IMR-90 (cell line): ENCODE data around the gene GABBR2. TPM values are rescaled to one million over a fixed set of nuclear protein-coding genes. Genes with fewer than 3 reads are reported as not detected.

ENCODE experiments used
- ATAC-seq: fragments of 200-7000 bp; cut with Tn5 transposase; 2 replicates; pipeline ENCODE4 v1.9.1; 2020; ENCODE audit warnings: low read depth, mild to moderate bottlenecking, moderate library complexity
- BruUV-seq: library from RNA; stranded (reverse); fragments of 400-500 nt; replicated peaks from 2 replicates; lab custom pipeline; 2021; lab: Mats Ljungman, UMichigan
- CTCF ChIA-PET: fragments of 300-600 bp; formaldehyde crosslinking; extraction: SDS; loops from one replicate; lab custom pipeline; 2021; ENCODE audit warnings: antibody characterized with exemption; lab: Yijun Ruan, JAX
- POLR2A ChIA-PET: fragments of 300-600 bp; sonication (Branson Sonifier 250); formaldehyde crosslinking; loops from one replicate; lab custom pipeline; 2022; ENCODE audit warnings: antibody characterized with exemption; ENCODE audit not compliant: unreplicated experiment; lab: Charles Lee
- DNase-seq: peaks from one replicate; pipeline ENCODE4 v3.0.0; 2013
- H2AFZ ChIP-seq: replicated peaks from 2 replicates; pipeline ENCODE3; 2013; ENCODE audit warnings: low read length, mild to moderate bottlenecking; ENCODE audit not compliant: poor library complexity
- H2AK5ac ChIP-seq: 2 replicates; pipeline ENCODE4 v1.6.1; 2013; ENCODE audit warnings: low read depth, low read length, inconsistent platforms
- H2AK9ac ChIP-seq: replicated peaks from 2 replicates; pipeline ENCODE3; 2013; ENCODE audit warnings: mild to moderate bottlenecking, low read depth, low read length, moderate library complexity; ENCODE audit not compliant: poor library complexity
- H2BK120ac ChIP-seq: 2 replicates; pipeline ENCODE4 v1.6.1; 2013; ENCODE audit warnings: low read depth, low read length, inconsistent platforms
- H2BK15ac ChIP-seq: 3 replicates; pipeline ENCODE4 v1.6.1; 2013; ENCODE audit warnings: low read depth, low read length, inconsistent platforms
- H2BK20ac ChIP-seq: 2 replicates; pipeline ENCODE4 v1.6.1; 2013; ENCODE audit warnings: low read depth, mild to moderate bottlenecking, inconsistent platforms, low read length, moderate library complexity
- H2BK5ac ChIP-seq: 2 replicates; pipeline ENCODE4 v1.6.1; 2013; ENCODE audit warnings: mild to moderate bottlenecking, low read depth, low read length, inconsistent platforms; ENCODE audit not compliant: poor library complexity, severe bottlenecking
- H3K14ac ChIP-seq: replicated peaks from 2 replicates; pipeline ENCODE4 v1.6.1; 2013; ENCODE audit warnings: low read depth, low read length, inconsistent platforms
- H3K18ac ChIP-seq: 2 replicates; pipeline ENCODE4 v1.6.1; 2013; ENCODE audit warnings: low read depth, low read length, control low read depth
- H3K23ac ChIP-seq: 2 replicates; pipeline ENCODE4 v1.6.1; 2013; ENCODE audit warnings: low read depth, low read length, inconsistent platforms
- H3K27ac ChIP-seq: 2 replicates; pipeline ENCODE4 v1.5.1; 2013; ENCODE audit warnings: mild to moderate bottlenecking, control low read depth, low read length; ENCODE audit not compliant: insufficient read depth
- H3K27me3 ChIP-seq: 2 replicates; pipeline ENCODE4 v1.6.1; 2013; ENCODE audit warnings: low read length; ENCODE audit not compliant: control insufficient read depth, insufficient read depth
- H3K36me3 ChIP-seq: 2 replicates; pipeline ENCODE4 v1.6.1; 2013; ENCODE audit warnings: low read length, mixed read lengths; ENCODE audit not compliant: control insufficient read depth, insufficient read depth
- H3K4ac ChIP-seq: 2 replicates; pipeline ENCODE4 v1.6.1; 2013; ENCODE audit warnings: low read depth, low read length, inconsistent platforms
- H3K4me1 ChIP-seq: 2 replicates; pipeline ENCODE4 v1.6.1; 2013; ENCODE audit warnings: low read length, mixed read lengths; ENCODE audit not compliant: control insufficient read depth, insufficient read depth
- H3K4me2 ChIP-seq: 2 replicates; pipeline ENCODE4 v1.6.1; 2013; ENCODE audit warnings: low read depth, mild to moderate bottlenecking, control low read depth, low read length, moderate library complexity
- H3K4me3 ChIP-seq: 2 replicates; pipeline ENCODE4 v1.5.1; 2013; ENCODE audit warnings: low read depth, mild to moderate bottlenecking, control low read depth, low read length, moderate library complexity; ENCODE audit not compliant: insufficient read depth
- H3K56ac ChIP-seq: 2 replicates; pipeline ENCODE4 v1.6.1; 2013; ENCODE audit warnings: low read length, inconsistent platforms; ENCODE audit not compliant: insufficient read depth; ENCODE audit errors: extremely low read depth
- H3K79me1 ChIP-seq, 2 experiments: 2 replicates each; pipeline ENCODE4 v1.6.1; 2013; ENCODE audit warnings: low read length in 2 of 2, inconsistent platforms in 1 of 2, low read depth in 1 of 2
- H3K9ac ChIP-seq: 2 replicates; pipeline ENCODE4 v1.6.1; 2013; ENCODE audit warnings: low read depth, low read length, control low read depth
- H3K9me1 ChIP-seq: 2 replicates; pipeline ENCODE4 v1.6.1; 2013; ENCODE audit warnings: low read length, inconsistent platforms; ENCODE audit not compliant: insufficient read depth
- H3K9me3 ChIP-seq: 2 replicates; pipeline ENCODE4 v1.6.1; 2013; ENCODE audit warnings: low read length; ENCODE audit not compliant: control insufficient read depth, insufficient read depth
- H4K20me1 ChIP-seq: 2 replicates; pipeline ENCODE4 v1.6.1; 2013; ENCODE audit warnings: low read length, inconsistent platforms; ENCODE audit not compliant: insufficient read depth
- H4K5ac ChIP-seq: 2 replicates; pipeline ENCODE4 v1.6.1; 2013; ENCODE audit warnings: mild to moderate bottlenecking, low read depth, low read length, control low read depth
- H4K8ac ChIP-seq, 2 experiments: 2 replicates each; pipeline ENCODE4 v1.6.1; 2013; ENCODE audit warnings: low read depth in 2 of 2, low read length in 2 of 2, control low read depth in 1 of 2, inconsistent platforms in 1 of 2
- H4K91ac ChIP-seq: 2 replicates; pipeline ENCODE4 v1.6.1; 2013; ENCODE audit warnings: low read depth, low read length, inconsistent platforms; ENCODE audit not compliant: insufficient read depth
- CHD1 ChIP-seq: IDR thresholded peaks from 2 replicates; pipeline ENCODE4 v1.6.1; 2012; ENCODE audit warnings: low read depth, low read length, improper control_type of control experiment
- CTCF ChIP-seq: conservative IDR thresholded peaks from 2 replicates; pipeline ENCODE4 v1.5.1; 2012; ENCODE audit warnings: mild to moderate bottlenecking, low read depth, low read length, improper control_type of control experiment
- MAFK ChIP-seq: IDR thresholded peaks from 2 replicates; pipeline ENCODE4 v1.6.1; 2012; ENCODE audit warnings: low read depth, low read length, improper control_type of control experiment
- MXI1 ChIP-seq: IDR thresholded peaks from 2 replicates; pipeline ENCODE4 v1.6.1; 2012; ENCODE audit warnings: low read depth, mild to moderate bottlenecking, low read length, moderate library complexity, borderline replicate concordance
- SMC3 ChIP-seq: fragments of 150-350 bp; IDR thresholded peaks from 2 replicates; pipeline ENCODE4 v1.6.1; 2016; ENCODE audit warnings: low read depth, mild to moderate bottlenecking, antibody characterized with exemption, low read length, moderate library complexity
- USF2 ChIP-seq: fragments of 150-350 bp; IDR thresholded peaks from 2 replicates; pipeline ENCODE4 v1.6.1; 2017; ENCODE audit warnings: mild to moderate bottlenecking, antibody characterized with exemption, low read length, low read depth
- dilution Hi-C: fragments of 300-500 bp; cut with HindIII; formaldehyde crosslinking; loops from one replicate; pipeline ENCODE4 v1.14.3; 2018; ENCODE audit warnings: low sequenced_read_pairs; ENCODE audit not compliant: unreplicated experiment
- in situ Hi-C: fragments of 300-500 bp; cut with MboI; formaldehyde crosslinking; loops from 3 replicates; pipeline ENCODE4 v1.14.3; 2019; ENCODE audit warnings: low sequenced_read_pairs, inconsistent platforms, mixed read lengths
- intact Hi-C: fragments of 100-400 bp; cut with micrococcal nuclease; formaldehyde crosslinking; loops from 2 replicates; pipeline ENCODE4 v1.10.0; 2022
- polyA plus RNA-seq, 3 experiments: library from polyadenylated mRNA; depleted of rRNA; stranded (reverse); fragments of >200 nt; gene quantifications; 2 replicates each; pipeline ENCODE4 v1.2.3, GENCODE V29; 2012; ENCODE audit warnings: low replicate concordance in 1 of 3
- total RNA-seq: library from RNA; depleted of rRNA; stranded (reverse); fragments of >200 nt; gene quantifications from 2 replicates; pipeline ENCODE4 v1.2.3, GENCODE V29; 2012

The GABBR2 gene
- total and polyA plus RNA-seq, 2 of the 4 experiments (the other 2 are of a cell fraction), result 14.2 to 20.3 TPM

GRCh38 chr9:98712987-98713386 is 4.3 kb upstream of the GABBR2 start:
- Histone ChIP-seq H3K27ac (no peak overlapping the region), H3K4me1 (peaks cover 2% of the 10 kb centered on the region; the same call in 1 of the 2 replicates), H3K9ac (no peak overlapping the region), H4K91ac (no peak overlapping the region), H3K9me3 (no peaks in the 10 kb centered on the region), H2AFZ (no peak overlapping the region), H3K27me3 (peaks cover 34% of the 10 kb centered on the region), H2BK5ac (no peak overlapping the region), H3K4me3 (no peak overlapping the region), H3K9me1 (peaks cover 4% of the 10 kb centered on the region; the same call in 1 of the 2 replicates), H3K14ac (no peak overlapping the region), H4K8ac (no peak overlapping the region), H3K56ac (no peak overlapping the region), H3K4ac (no peak overlapping the region), H3K79me1 (no peaks in the 10 kb centered on the region), H2AK9ac (no peak overlapping the region), H2AK5ac (no peak overlapping the region), H3K23ac (no peak overlapping the region), H2BK20ac (no peak overlapping the region), H4K20me1 (0 out of 2 replicates have a peak, but pooled peaks cover 7% of the 10 kb centered on the region), H3K18ac (no peak overlapping the region), H2BK120ac (no peak overlapping the region), H2BK15ac (no peak overlapping the region), H3K36me3 (no peaks in the 10 kb centered on the region), H4K5ac (no peak overlapping the region), H3K4me2 (no peak overlapping the region)
- TF ChIP-seq MAFK, result no peak
- TF ChIP-seq USF2, result no peak
- TF ChIP-seq CTCF, result no peak
- TF ChIP-seq CHD1, result no peak
- TF ChIP-seq SMC3, result no peak
- TF ChIP-seq MXI1, result no peak
- intact Hi-C loops, result no loop called here
- dilution Hi-C loops, result no loop called here
- no TSS peak for BruUV-seq
- in situ Hi-C loops, result no loop called here
- ATAC-seq, result no peak
- ChIA-PET CTCF (interaction anchor here (1.5 kb wide), 1 partner anchor 12 kb away, joined by 4 read pairs; no protein-coding TSS in a partner anchor), POLR2A (no interaction called here)
- no peak for DNase-seq
